ENCODE results near the gene CAMK1.
A peak's percentile ranks its signal among the peaks of the same experiment; 100 is the strongest.

CAMK1 gene

DNA sequence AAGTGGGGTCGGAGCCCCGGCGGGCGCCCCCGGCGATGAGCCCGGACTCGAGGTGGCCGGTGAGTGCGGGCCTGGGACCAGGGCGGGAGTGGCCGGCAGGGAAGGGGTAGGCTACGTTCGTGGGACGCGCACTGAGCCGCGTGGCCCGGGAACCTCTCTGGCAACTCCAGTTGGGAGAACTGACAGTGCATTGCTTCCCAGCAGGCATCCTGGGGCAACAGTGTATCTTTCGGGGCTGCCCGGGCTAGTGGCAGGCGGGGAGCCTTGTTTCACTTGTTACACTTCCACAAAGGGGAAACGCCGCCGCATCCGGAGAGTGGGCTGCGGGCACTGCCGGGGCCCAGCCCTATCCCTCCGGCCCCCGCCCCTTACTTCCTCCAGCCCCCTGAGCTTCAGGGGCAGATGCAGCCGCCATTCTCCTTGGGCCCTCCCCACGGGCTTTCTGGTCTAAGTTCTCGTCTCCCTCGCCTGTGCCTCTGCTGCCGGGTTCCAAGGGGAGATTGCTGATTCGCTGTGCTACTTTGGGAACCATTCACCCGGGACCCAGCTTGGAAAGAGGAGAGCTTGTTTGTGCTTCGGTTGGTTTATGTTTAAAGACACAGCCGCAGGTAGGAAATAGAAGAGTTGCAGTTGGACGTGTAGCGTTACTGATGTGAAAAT lies 37.5 kb downstream of the CAMK1 start:
- DNase-seq, result peak; percentile 38 to 56

GRCh38 chr3:9731206-9732079 lies 38.3 kb downstream of the CAMK1 start, which contains the start of gene BRPF1:
Gene BRPF1, plus strand, starts transcription at chr3:9731735. Its CDS starts 2,406 bp downstream, at chr3:9734141.
- DNase-seq, result peak; percentile 100

DNA sequence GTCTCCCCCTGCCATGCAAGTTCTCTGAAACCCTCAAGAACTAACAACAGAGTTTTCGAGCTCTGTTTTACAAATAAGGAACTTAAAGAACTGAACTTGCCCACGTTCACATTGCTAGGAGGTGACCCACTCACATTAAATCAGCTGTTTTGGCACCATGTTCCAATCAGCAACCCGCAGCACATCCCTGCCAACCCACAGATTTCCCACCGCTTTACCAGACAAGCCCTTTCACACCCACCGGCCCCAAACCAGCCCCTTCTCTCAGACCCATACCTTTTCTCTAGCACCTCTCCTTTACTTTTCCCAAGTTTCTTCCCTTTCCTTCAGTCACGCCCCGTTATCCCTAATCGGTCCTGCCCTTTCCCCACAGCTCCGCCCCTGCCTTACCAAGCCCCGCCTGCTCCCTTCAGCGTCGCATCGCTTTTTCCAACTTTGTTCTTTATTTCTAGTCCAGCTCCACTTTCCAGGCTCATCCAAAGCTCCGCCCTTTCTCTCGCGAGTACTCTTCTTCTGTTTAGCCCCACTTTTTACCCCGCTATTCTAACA lies 39.0 kb downstream of the CAMK1 start:
- DNase-seq, result no peak

DNA sequence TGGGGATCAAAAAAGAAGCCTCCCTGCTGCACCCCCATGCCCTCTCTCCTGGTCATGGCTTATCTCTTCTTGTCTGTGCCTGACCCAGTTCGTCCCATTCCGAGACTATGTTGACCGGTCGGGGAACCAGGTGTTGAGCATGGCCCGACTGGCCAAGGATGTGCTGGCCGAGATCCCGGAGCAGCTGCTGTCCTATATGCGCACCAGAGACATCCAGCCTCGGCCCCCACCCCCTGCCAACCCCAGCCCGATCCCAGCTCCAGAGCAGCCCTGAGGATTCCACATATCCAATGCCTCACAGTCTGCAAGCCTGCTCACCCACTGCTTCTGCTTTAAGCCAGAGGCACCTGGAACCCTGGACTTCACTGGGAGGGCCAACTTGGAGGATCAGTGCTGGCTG lies 40.3 kb downstream of the CAMK1 start:
- no peak for DNase-seq

DNA sequence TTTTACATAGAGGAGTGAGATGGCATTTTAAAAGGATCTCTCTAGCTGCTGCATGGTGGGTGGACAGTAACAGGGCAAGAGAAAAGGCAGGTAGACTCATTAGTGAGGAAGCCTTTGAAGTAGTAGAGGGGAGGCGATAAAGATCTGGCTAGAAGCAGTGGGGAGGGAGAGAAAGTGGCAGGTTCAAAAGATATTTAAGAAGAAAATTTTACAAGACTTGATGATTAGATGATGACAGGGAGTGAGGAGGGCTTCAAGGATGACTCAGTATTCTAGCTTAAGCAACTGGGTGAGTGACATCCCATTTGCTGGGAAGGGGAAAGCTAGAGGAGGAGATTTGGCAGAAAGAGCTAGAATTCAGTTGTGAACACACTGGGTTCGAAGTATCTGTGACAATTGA lies 42.0 kb downstream of the CAMK1 start:
- no peak for DNase-seq

- peak; percentile 70 to 79 for DNase-seq
These were observed 42.6 kb downstream of the CAMK1 start for GRCh38 chr3:9727041-9727595.

DNA sequence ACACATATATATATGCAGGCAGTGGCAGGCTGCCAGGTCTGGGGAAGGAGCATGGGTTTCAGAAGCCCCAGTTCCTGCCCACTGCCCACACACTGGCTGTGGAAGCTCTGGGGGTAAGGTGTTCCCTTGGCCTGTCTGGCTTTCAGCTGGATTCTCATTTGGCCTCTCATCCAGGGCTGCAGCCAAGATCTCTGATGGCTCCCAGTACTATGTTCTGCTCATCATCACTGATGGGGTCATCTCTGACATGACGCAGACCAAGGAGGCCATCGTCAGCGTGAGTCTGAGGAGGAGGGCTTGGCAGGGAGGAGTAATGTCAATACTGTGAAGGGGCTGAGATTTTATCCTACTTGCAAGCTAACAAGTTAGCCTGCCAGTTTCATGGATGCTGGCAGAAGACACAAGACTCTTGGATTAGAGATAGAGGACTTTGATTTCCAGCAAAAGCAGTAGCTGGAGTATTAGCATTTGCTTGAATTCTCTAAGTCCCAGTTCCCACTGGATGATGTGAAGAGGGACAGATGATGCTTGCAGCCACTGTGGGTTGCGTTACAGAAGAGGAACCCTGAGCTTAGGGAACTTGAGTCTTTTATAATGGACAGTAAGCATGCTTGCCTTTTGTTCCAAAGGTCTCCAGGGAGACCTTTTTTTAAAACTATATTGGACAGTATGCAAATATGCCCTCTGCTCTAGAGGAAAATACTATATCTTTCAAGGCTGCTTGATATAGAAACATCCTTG lies 43.8 kb downstream of the CAMK1 start:
- DNase-seq, result no peak

- no peak for DNase-seq
These were observed 48.1 kb downstream of the CAMK1 start for GRCh38 chr3:9721700-9722060.

GRCh38 chr3:9721015-9721699 lies 48.6 kb downstream of the CAMK1 start:
- no peak for DNase-seq

DNA sequence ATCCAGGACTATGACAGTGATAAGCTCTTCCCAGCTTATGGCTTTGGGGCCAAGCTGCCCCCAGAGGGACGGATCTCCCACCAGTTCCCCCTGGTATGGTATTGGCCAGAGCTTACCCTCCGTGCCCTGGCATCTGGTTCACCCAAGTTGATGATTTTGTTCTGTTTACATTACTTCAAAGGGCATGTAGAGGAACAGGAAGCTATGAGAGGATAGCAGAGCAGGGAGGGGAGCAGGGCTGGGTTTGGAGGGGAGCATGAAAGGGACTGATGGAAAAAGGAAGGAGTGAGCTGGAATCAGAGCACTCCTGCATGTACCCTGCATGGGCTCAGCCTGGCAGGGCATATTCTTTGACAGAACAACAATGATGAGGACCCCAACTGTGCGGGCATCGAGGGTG lies 51.6 kb downstream of the CAMK1 start:
- no peak for DNase-seq

- DNase-seq, result no peak
These were observed 52.2 kb downstream of the CAMK1 start for GRCh38 chr3:9717563-9717962.

- no peak for DNase-seq
These were observed 52.8 kb downstream of the CAMK1 start for GRCh38 chr3:9716801-9717555.

DNA sequence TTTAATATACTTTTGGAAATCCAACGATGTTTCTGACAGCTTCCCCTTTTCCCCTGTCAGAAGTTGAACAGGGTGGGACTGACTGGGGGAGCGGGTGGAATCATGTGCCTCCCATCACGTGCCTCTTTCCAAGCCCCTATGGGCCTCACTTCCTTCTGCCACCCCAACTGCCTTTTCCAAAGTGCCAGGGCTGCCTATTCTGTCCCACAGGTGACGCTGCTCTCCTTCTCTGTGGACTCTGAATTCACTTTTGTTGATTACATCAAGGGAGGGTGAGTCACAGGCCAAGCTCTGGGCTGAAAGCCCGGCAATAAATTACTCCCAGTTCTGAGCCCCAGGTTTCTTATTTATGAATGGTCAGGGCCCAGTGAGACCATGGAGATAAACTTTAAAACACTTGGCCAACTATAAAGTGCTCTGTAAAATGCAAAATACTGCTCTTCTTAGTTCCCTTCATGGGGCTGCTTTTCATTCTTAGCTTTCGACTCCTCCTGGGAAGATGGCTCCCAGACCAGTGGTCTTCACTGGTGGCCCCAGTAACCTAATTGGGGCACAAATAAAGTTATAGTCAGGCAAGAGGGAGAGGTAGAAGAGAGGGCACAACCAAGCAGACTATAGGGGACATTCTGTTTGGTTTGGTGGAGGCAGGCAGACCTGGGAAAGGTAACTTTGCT lies 53.8 kb downstream of the CAMK1 start:
- peak; percentile 38 to 71 for DNase-seq

DNA sequence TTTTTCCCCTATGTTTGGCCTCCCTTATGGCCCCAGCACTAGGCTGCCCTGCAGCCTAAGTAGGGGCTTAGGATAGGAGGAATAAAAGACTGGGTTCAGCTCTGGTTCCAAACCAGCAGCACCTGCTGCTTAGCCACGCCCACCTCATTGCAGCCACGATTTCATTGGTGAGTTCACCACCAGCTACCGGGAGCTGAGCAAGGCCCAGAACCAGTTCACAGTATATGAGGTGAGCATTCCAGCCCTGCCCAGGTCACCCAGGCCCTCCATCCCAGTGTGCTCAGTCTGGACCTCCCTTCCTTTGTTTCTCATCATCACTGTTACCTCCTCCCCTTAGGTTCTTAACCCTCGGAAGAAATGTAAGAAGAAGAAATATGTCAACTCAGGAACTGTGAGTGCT lies 54.6 kb downstream of the CAMK1 start:
- DNase-seq, result no peak

GRCh38 chr3:9713142-9713541 lies 56.6 kb downstream of the CAMK1 start:
- no peak for DNase-seq

- DNase-seq, result no peak
These were observed 57.3 kb downstream of the CAMK1 start for GRCh38 chr3:9712415-9712814.

DNA sequence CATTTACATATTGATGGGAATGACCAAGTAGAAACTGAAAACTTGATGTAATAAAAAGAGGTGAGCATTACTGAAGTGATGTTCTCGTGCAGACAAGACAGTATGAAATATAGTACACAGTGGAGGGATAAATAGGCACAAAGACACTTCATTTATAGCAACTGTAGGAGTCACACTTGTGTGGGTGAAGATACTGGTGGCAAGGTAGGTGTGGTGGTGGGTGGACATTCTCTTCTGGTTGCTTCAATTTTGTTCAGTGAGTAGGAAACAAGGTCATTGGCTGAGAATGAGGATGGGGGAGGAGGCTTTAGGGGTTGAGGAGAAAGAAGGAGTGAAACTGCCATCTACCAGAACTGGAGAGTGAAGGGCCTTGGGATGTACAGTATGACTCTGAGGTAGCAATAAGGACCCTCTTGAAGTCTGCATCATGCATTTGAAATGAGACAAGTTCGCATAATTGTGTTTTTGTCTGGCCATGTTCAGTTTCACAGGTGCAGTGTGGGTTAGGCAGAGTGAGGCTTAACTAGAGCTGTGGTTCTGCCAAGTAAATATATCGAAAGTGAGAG lies 59.5 kb downstream of the CAMK1 start:
- no peak for DNase-seq

Data from CD4-positive, alpha-beta T cell treated with Interleukin-4 for 1 hour (primary cell).